Fibroblast of skin of abdomen (primary cell): ENCODE measurements around the gene ANXA6. TPM values are rescaled to one million over a fixed set of nuclear protein-coding genes. Genes with fewer than 3 reads are reported as not detected.
"Not testable (repeated sequence)": the region's sequence is repeated elsewhere in the genome, so short reads cannot be mapped to it uniquely, and the experiment has no call there.

Experiments used
- DNase-seq: peaks from one replicate; pipeline ENCODE4 v3.0.0-alpha.2; 2013
- polyA plus RNA-seq, 2 experiments: library from polyadenylated mRNA; unstranded; fragments of 120-200 nt; gene quantifications; one replicate each; pipeline ENCODE4 v1.2.1, GENCODE V29; 2013; ENCODE audit not compliant: insufficient read length in 2 of 2

The ANXA6 gene
- polyA plus RNA-seq (2013, experiment 1 of 2; ENCODE audit: insufficient read length), result 541 TPM
- 545 TPM for polyA plus RNA-seq (2013, experiment 2 of 2; ENCODE audit: insufficient read length)

DNA sequence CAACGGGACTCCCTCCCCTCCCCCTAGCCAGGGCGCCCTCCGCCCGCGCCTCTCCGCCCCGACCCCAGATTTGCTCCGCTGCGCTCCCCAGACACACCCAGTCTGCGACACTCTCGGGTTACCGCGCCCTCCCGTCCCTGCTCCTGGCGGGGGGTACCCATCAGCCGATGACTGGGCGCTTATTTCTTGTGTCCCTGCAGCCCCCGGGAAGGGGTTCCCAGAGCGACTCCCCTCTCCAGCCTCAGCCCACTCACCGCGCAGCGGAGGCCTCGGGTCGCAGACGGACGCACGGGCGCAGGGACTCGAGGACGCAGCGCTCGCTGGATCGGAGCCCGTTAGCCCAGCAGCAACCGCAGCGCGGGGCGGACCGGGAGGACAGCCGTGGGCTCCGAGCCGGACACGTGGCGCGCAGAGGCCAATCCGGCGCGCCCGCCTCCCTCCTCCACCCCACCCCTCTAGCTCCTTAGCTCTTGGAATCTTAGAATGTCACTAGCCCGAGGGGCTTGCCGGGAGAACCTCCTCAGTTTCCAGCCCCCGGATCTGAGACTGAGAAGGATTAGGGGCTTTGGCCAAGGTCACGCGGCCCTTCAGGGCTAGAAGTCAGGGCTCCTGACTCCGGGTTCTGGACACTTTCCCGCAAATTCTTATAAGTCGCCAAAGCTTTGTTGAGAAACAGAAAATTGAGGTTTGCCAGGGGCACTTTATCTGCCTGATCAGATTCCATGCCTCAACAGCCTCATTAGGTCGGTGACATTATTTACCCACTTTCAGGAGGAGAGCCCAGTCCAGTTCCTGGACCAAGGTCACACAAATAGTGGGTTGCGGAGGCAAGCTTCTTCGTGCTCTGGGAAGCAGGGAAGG lies at the start of gene ANXA6:
Gene ANXA6, minus strand, starts transcription at position 354 of the 861 bp plus-strand sequence. CDS start 9,878 bp downstream, outside the sequence.
- peak; percentile 82 for DNase-seq

- DNase-seq, result no peak
Measured at GRCh38 chr5:151205411-151205810, 47.8 kb upstream of the ANXA6 start.

DNA sequence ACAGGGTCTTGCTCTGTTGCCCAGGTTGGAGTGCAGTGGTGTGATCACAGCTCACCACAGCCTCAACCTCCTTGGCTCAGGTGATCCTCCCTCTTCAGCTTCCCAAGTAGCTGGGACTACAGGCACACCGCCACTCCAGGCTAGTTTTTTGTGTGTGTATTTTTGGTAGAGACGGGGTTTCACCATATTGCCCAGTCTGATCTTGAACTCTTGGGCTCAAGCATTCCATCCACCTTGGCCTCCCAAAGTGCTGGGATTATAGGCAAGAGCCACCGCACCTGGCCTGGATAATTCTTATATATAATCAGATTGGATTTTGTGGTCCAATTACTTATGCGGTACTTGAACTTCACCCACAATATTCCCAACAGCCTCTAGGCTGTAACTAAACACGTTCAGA lies 46.5 kb upstream of the ANXA6 start:
- no peak for DNase-seq

DNA sequence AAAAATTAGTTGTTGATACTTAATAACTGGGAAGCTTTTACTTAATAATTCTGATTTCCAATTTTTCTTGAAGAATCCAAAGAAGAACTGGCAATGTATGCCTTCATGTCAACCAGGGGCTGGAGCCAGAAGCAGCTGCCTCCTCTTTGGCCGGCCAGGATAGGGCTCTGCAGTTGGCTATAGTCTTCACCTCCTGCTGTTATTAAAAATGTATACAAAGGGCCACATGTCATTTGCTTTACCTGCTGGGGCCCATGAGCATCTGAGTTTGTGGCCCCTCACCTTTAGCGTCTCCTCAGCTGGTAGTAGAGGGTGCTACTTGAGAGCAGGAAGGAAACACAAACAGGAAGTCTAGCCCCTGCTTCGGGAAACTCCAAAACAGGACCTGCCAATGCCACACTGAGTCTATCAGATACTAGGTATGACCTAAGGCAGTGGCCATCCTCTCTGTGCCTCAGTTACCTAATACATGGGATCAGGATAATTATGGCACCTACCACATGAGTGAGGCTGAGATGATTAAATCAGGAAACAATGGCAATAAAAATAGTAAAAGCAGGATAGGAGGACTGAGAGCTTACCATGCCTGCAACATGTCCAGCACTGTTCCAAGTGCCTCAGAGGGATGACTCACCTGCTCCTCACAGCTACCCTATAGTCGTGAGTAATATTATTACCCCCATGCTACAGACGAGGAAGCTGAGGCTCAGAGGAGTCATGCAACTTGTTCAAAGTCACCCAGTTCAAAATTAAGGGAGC lies 45.0 kb upstream of the ANXA6 start:
- peak; percentile 70 for DNase-seq

GRCh38 chr5:151200913-151201595 lies 43.5 kb upstream of the ANXA6 start:
- DNase-seq, result no peak

DNA sequence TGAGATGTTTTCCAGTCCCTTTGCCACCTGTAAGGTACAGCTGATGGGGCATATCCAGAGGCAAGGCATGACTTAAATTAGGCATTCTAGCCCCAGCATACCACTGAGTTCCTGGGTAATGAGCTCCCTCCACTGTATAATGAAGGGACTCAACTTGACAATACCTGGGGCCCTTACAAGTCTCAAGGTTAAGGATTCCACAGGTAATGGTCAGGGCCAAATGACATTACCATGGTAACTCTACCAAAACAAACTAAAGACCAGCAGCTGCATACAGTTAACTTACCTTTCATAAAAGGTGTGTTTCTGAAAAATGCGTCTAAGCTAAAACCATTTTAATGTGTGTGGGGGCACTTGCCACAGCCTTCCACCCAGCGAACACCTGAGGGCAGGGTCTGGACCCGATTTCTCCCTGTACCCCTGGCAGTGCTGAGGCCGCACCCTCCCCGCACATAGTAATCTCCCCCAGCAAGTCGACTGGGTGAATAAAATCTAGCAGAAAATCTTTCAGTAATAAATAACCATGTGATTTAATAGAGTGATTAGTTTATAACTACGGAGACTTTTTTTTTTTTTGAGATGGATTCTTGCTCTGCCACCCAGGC lies 42.1 kb upstream of the ANXA6 start:
- no peak for DNase-seq

DNA sequence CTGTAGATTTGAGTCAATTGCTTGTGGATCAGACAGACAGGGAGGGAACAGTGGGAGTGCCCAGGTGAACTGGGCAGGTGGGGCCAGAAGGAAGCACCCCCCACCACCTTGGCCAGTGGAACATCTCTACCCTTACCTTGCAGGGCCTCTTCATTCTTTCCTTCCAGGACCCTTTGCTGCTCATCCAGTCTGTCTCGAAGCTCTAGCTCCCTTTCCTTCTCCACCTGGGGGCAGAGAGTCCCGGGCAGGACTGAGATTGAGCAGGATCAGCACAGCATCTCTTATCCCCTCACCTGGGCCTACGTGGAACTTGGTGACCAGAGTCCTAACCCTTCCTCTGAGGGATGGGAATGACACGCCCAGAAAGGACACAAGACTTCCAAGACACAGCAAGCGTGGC lies 41.3 kb upstream of the ANXA6 start:
- no peak for DNase-seq

DNA sequence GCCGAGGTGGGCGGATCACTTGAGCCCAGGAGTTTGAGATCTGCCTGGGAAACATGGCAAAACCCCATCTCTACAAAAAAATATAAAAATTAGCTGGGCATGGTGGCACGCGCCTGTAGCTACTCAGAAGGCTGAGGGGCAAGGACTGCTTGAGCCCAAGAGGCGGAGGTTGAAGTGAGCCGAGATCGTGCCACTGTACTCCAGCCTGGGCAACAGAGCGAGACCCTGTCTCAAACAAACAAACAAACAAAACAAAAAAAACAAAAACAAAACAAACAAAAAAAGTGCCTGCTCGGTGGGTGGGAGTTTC lies 39.7 kb upstream of the ANXA6 start:
- DNase-seq, result not testable (repeated sequence)

GRCh38 chr5:151196556-151197290 lies 39.1 kb upstream of the ANXA6 start:
- no peak for DNase-seq

- peak; percentile 27 for DNase-seq
Measured at GRCh38 chr5:151195622-151196021, 38.0 kb upstream of the ANXA6 start.

GRCh38 chr5:151192626-151193025 lies 35.0 kb upstream of the ANXA6 start:
- DNase-seq, result no peak

DNA sequence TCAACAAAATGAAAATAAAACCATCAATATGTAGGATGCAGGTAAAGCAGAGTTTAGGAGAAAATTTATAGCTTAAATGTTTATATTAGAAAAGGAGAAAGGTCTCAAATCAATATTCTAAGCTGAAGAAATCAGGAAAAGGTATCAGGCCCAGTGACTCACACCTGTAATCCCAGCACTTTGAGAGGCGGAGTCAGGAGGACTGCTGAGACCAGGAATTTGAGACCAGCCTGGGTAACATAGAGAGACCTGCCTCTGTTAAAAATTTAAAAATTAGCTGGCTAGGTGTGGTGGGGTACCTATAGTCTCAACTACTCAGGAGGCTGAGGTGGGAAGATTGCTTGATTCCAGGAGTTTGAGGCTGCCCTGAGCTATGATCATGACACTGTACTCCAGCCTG lies 34.1 kb upstream of the ANXA6 start:
- DNase-seq, result no peak

DNA sequence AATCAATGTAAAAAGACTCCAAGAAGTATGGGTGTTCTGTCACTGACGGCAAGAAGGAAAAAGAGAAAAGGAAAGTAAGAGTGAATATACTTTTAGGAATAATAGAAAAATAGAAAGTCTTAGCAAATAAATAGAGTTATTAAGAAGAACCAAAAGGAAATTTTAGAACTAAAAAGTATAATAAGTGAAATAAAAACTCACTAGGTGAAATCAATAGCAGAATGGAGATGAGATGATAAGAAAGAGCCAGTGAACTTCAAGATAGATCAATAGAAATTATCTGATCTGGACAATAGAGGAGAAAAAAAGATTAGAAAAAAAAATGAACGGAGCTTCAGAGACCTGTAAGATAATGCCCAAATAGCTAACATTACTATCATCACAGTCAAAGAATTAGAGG lies 31.6 kb upstream of the ANXA6 start:
- no peak for DNase-seq

DNA sequence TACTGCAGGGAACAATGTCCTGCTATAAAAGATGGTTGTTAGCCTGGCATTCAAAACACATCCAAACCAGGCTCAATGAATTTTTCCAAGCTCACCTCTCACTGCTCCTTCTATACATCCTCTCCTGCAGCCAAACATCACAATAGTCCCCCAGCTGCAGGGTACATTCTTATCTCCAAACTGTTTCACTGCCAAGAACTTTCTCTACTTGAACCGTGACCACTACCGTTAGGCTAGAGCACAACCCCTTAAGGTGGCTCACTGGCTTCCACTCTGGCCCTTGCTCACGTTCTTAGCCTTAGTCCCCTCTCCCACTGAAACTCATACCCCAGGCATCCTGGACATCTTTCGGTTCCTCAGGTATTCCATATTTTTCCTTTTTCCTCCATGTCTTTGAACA lies 29.0 kb upstream of the ANXA6 start:
- DNase-seq, result no peak

- DNase-seq, result no peak
Measured at GRCh38 chr5:151186052-151186451, 28.5 kb upstream of the ANXA6 start.

- no peak for DNase-seq
Measured at GRCh38 chr5:151184316-151185042, 26.9 kb upstream of the ANXA6 start.

- DNase-seq, result peak; percentile 14
Measured at GRCh38 chr5:151183456-151184245, 26.1 kb upstream of the ANXA6 start.

GRCh38 chr5:151182976-151183375 lies 25.4 kb upstream of the ANXA6 start:
- no peak for DNase-seq

- DNase-seq, result no peak
Measured at GRCh38 chr5:151182524-151182900, 24.9 kb upstream of the ANXA6 start.

- DNase-seq, result no peak
Measured at GRCh38 chr5:151181818-151182523, 24.4 kb upstream of the ANXA6 start.
